GM18505 (cell line): ENCODE measurements around the gene C16orf90.

Source experiments
- ATAC-seq: cut with Tn5 transposase; IDR thresholded peaks from one replicate; pipeline ENCODE4 v1.9.1; 2021; ENCODE audit not compliant: unreplicated experiment
- POLR2A ChIP-seq: IDR thresholded peaks from 4 replicates; pipeline ENCODE4 v1.6.1; 2011; ENCODE audit warnings: borderline replicate concordance; ENCODE audit not compliant: insufficient read depth, insufficient read length; ENCODE audit errors: extremely low read depth

The C16orf90 gene

GRCh38 chr16:3498988-3499387, 3.7 kb upstream of the C16orf90 start:
- ATAC-seq = no peak
- TF ChIP-seq POLR2A = no peak

DNA sequence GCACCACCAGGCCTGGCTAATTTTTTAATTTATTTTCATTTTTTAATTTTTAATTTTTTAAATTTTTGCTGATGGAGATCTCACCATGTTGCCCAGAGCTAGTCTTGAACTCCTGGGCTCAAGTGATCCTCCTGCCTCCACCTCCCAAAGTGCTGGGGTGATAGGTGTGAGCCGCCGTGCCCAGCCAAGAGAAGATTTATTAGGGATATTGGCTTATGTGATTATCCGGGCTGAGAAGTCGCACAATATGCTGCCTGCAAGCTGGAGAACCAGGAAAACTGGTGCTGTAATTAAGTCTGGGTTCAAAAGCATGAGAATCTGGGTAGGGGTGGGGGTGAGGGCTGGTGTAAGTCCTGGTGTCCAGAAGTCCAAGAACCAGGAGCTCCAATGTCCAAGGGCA, 2.5 kb upstream of the C16orf90 start:
- no peak for ATAC-seq
- no peak for TF ChIP-seq POLR2A

DNA sequence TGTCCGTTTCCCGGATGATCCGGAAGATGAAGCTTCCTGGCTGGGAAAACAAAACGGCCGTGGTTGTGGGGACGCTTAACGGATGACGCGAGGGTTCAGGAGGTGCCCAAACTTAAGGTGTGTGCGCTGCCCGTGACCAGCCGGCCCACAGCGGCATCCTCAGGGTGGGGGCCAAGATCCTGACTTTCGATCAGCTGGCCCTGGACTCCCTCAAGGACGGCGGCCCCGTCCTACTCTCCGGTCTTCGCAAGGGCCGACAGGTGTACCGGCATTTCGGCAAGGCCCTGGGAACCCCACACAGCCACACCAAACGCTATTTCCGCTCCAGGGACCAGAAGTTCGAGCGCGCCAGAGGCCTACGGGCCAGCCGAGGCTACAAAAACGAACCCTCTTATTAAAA, 1.1 kb upstream of the C16orf90 start:
- no peak for TF ChIP-seq POLR2A

GRCh38 chr16:3494386-3494973, 809 bp downstream of the C16orf90 start:
- ATAC-seq = no peak
- no peak for TF ChIP-seq POLR2A

More for the DNA sequence above, 1.1 kb upstream of the C16orf90 start:
- ATAC-seq = no peak

DNA sequence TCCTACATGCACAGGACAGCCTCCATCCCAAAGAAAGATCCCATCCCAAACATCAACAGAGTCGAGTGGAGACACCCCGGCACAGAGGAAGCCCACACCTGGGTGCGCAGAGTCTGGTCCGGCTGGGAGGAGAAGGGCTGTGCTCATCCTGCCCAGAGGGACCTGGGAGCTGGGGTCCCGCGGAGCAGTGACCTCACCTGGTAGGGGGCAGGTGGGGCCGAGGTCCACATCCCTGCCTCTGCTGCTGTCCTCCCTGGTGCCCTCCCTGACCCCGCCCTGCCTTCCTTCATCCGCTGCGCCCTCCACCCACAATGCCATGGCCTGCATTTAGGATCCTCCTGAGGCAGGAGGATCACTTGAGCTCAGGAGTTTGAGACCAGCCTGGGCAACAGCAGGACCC, 2.9 kb downstream of the C16orf90 start:
- no peak for ATAC-seq
- TF ChIP-seq POLR2A = no peak

DNA sequence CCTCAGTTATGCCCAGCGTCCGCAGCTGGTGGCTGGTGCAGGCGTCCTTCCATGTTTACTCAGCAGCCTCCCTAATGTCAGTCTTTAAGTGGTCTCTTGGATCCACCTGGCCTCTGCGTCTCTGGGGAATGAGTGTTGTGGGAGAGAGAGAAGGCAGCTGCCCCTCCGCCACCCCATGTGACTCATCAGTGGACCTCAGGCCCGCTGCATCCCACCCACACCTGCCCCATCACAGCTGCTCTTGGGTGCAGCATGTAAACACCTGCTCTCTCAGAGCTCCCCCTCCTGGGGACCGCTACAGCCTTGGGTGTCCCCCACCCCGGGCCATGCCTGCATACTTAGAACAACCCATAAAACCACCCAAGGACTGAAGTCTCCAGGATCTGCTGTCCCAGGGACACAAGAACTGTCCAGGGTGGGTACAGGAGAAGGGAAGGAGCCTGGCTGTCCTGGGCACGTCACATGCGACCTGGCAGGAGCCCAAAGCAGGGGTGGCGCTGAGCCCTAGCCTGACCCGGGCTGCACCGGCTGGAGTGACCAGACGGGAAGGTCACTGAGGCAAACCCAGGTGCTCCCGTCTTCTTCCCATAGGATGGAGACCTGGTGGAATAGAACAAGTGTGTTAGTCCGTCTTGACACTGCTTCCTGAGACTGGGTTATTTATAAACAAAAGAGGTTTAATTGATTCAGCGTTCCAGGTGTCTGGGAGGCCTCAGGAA, 4.2 kb downstream of the C16orf90 start:
- ATAC-seq = no peak

DNA sequence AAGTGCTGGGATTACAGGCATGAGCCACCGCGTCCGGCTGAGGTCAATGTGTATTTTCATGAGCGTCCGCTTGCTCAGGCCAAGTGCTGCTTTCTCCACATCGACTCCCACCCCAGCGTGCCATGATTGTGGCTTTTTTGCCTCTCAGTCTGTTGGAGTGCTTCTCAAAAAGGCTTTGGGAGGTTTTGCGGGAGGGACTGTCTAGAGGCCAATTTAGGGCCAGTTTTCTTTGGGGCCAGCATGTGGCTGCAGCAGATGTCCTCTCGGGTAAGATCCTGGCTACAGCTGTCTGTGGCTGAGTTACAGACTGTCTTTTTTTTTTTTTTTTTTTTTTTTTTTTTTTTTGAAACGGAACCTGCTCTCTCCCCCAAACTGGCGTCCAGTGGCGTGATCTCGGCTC, 6.5 kb downstream of the C16orf90 start:
- no peak for TF ChIP-seq POLR2A
- ATAC-seq = no peak

More for the DNA sequence above, 4.2 kb downstream of the C16orf90 start:
- TF ChIP-seq POLR2A = no peak

- TF ChIP-seq POLR2A = no peak
- ATAC-seq = no peak
Observed at GRCh38 chr16:3487521-3488410, 7.5 kb downstream of the C16orf90 start.

- no peak for TF ChIP-seq POLR2A
- ATAC-seq = no peak
Observed at GRCh38 chr16:3486506-3487215, 8.6 kb downstream of the C16orf90 start.

DNA sequence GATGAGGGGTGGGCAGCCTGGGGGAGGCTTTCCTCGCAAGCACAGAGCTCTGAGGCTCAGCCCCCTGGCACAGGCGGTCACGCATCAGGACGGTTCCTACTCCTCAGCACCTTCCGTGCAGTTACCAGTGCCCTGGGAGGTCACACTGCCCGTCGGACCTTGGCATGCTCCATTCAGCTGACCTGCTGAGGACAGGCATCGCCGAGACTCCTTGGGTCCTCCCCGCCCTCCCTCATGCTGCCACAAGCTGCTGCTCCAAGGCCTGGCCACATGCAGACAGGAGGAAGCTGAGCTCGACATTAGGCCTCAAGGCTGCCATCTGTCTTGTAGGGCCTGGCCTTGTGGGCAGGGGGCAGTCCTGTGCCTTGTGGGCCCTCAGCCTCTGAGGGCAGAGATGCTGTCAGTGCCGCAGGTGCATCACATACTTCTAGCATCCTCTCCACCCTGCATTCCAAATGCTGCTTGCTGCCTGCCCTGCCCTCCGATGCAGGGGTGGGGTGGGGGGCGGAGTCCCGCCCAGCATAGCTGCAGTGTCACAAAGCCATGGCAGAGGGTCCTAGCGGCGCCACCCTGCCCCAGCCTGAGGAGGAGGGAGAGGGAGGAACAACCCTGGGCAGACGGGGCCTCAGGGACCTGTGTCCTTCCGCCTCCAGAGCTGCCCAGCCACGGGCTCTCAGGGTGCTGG, 9.3 kb downstream of the C16orf90 start:
- no peak for TF ChIP-seq POLR2A
- no peak for ATAC-seq

- peak; percentile 20 for TF ChIP-seq POLR2A
- ATAC-seq = no peak
Observed at GRCh38 chr16:3485097-3485745, 10.1 kb downstream of the C16orf90 start.
